ENCODE results near the gene GPR158.

GRCh38 chr10:25425776-25426175 is 251.0 kb downstream of the GPR158 start:
- no peak for TF ChIP-seq POLR2A (IDR thresholded peaks at IDR 0.05; ENCODE audit: low read depth, low read length)
- TF ChIP-seq POLR2AphosphoS5 (IDR thresholded peaks at IDR 0.05; ENCODE audit: low read depth, low read length), result no peak
- no peak for TF ChIP-seq TAF1 (IDR thresholded peaks at IDR 0.05; ENCODE audit: low read depth, low read length)
- no peak for TF ChIP-seq SPI1 (IDR thresholded peaks at IDR 0.05; ENCODE audit: low read depth, low read length)
- TF ChIP-seq PAX5 (IDR thresholded peaks at IDR 0.05; ENCODE audit: insufficient read depth, low read length, severe bottlenecking), result no peak
